ENCODE measurements around the gene PRPF6.

The PRPF6 gene

GRCh38 chr20:63942250-63942951 is 38.5 kb upstream of the PRPF6 start:
- no peak for DNase-seq (ENCODE audit: low read depth)
- H3K4me3 ChIP-seq (ENCODE audit: low read depth, low read length) = no peak overlapping the region
- no peak for TF ChIP-seq CTCF (IDR thresholded peaks at IDR 0.05; ENCODE audit: low read depth, low read length, missing control alignments)

GRCh38 chr20:63942969-63943807 is 37.7 kb upstream of the PRPF6 start:
- TF ChIP-seq CTCF (IDR thresholded peaks at IDR 0.05; ENCODE audit: low read depth, low read length, missing control alignments) = no peak

GRCh38 chr20:63943808-63944077 is 37.2 kb upstream of the PRPF6 start:
- DNase-seq (ENCODE audit: low read depth) = no peak
- no peak for TF ChIP-seq CTCF (IDR thresholded peaks at IDR 0.05; ENCODE audit: low read depth, low read length, missing control alignments)
- H3K4me3 ChIP-seq (ENCODE audit: low read depth, low read length) = no peak overlapping the region

More at GRCh38 chr20:63942969-63943807, 37.7 kb upstream of the PRPF6 start:
- DNase-seq (ENCODE audit: low read depth) = no peak
- no peak overlapping the region for H3K4me3 ChIP-seq (ENCODE audit: low read depth, low read length)

GRCh38 chr20:63944078-63944941 is 36.6 kb upstream of the PRPF6 start:
- H3K4me3 ChIP-seq (ENCODE audit: low read depth, low read length) = no peak overlapping the region
- DNase-seq (ENCODE audit: low read depth) = no peak
- no peak for TF ChIP-seq CTCF (IDR thresholded peaks at IDR 0.05; ENCODE audit: low read depth, low read length, missing control alignments)

GRCh38 chr20:63945031-63945658 is 35.8 kb upstream of the PRPF6 start:
- H3K4me3 ChIP-seq (ENCODE audit: low read depth, low read length) = no peak overlapping the region
- TF ChIP-seq CTCF (IDR thresholded peaks at IDR 0.05; ENCODE audit: low read depth, low read length, missing control alignments) = no peak
- DNase-seq (ENCODE audit: low read depth) = no peak

All from GM12864 (cell line).